NCI-H1092 treated with DMSO at 0.1 percent for 48 hours (cell line): ENCODE results near the gene CLRN3.

Experiments used
- DNase-seq: peaks from one replicate; lab custom pipeline; 2025; lab: John Stamatoyannopoulos, UW

The CLRN3 gene

GRCh38 chr10:127919418-127920271 is 26.9 kb upstream of the CLRN3 start:
- DNase-seq = no peak

- DNase-seq = no peak
These were observed 25.8 kb upstream of the CLRN3 start for GRCh38 chr10:127918572-127918971.

GRCh38 chr10:127916826-127917225 is 24.1 kb upstream of the CLRN3 start:
- no peak for DNase-seq

GRCh38 chr10:127915324-127915723 is 22.6 kb upstream of the CLRN3 start:
- no peak for DNase-seq

- no peak for DNase-seq
These were observed 20.6 kb upstream of the CLRN3 start for GRCh38 chr10:127913368-127913759.

GRCh38 chr10:127912607-127913367 is 20.0 kb upstream of the CLRN3 start:
- no peak for DNase-seq

DNA sequence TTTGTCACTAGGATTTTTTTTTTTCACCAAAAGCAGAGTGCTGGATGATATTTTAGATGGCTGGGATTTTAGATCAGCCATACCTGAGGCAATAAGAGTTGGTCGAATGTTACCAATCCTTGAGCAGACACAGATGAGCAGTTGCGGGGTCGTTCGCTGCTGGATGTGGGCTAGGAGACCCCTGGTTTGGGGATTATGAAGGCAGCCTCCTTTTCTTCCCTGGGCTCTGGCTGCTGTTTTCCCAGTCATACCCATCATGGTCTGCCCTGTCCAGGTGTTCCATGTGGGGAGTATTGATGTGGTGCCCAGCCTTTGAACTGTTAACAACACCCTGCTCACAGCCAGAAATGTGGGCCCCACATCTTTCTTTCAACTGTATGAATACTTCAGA is 19.1 kb upstream of the CLRN3 start:
- no peak for DNase-seq

DNA sequence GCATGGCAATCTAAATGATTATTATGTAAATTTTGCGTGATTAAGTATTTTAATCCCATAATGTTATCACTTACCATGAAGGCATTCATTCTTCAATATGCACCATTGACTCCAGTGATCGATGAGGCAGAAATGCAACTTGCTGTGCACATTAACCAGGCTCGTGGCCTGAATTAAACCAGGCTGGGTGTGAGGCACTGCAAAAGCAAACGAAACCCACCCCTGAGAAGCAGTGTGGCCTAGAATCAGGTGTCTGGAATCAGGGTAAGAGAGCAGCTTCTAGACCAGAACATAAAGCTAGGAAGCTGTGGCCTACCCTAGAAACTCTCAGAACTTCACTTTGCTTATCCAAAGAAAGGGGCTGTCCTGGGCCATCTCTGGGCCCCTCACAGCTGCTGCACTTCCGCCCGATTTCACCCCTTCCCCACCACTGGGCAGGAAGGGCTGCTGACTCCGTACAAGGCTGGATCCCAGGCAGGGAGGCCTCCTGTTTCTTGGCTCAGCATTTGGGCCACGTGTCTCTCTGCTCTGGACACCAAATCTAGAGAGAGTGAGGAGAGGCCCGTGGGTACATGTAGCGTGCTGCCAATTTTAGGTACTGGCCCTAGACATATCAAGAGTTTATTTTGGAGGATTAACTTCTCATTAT is 18.6 kb upstream of the CLRN3 start:
- no peak for DNase-seq

- no peak for DNase-seq
These were observed 17.7 kb upstream of the CLRN3 start for GRCh38 chr10:127910464-127910770.

DNA sequence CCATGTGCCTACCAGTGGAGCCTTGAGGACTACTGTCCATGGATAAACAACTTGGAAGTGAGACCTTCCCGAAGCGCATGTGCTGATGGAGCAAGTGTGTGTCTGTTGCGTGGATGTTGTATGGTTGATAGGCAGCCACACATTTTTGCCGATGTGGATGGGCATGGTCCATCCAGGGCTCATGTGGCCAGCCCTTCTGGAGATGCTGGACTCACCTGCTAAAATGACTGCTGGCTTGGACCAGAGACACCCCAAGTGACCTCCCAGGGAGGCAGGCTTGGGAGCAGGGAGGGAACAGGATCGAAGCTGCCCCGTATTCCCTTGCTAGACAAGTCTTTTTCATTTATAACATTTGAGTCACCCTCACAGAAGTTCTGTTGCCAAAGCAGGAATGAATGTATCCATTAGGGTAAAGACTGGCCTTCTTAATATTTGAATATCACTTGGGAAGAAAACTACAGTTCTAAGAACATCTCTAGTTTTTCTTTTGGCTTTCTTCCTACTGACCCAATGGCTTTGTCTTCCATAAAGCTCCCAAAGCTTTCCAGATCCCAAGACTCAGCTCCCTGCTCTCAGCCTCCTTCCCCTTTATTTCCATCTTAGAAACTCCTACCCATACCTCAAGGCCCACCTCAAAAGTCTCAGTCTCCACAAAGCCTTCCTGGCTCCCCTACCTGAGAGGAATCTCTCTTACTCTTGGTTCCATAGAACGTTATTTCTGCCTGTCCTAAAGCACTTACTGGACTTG is 17.1 kb upstream of the CLRN3 start:
- no peak for DNase-seq

- no peak for DNase-seq
These were observed 16.2 kb upstream of the CLRN3 start for GRCh38 chr10:127908959-127909267.

- no peak for DNase-seq
These were observed 15.6 kb upstream of the CLRN3 start for GRCh38 chr10:127908106-127908958.

GRCh38 chr10:127907411-127908105 is 14.8 kb upstream of the CLRN3 start:
- DNase-seq = no peak

DNA sequence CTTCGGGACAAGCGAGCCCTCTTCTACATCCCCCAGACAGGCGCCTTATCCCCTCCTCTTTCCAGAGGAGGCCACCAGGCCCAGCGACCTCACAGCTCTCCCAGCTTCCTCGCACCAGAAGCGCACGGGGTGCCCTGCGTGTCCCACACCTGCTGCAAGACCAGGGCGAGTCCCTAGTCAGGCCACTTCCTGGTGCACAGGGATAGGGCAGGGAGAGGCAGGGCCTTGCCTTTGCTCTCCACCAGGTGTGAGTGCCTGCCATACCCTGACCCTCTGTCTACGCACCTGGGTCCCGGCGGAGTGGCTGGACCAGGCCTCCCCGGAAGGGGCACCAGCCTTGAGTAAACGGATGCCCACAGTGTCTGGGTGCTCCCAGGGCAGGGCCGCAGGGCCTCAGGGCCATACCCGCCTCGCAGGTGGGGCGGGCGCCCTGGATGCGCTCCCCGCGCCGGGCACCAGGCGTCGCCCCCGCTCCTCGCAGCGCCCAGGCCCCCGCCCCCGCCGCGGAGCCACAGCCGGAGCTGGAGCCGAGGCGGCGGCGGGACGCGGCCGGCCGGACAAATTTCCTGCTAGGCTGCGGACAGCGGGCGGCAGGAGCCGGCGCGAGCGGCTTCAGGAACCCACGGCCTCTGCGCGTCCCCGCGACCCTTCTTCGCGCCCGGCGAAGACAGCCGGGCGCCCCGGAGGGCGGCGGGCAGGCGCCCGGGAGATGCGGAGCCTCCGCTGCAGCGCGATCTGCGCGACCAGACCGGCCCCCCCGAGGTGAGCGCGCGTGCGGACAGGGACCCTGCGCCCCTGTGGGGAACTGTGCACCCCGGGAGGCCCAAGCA is 14.0 kb upstream of the CLRN3 start, which contains the start of gene PTPRE:
Gene PTPRE (plus strand): TSS at position 556 of the 830 bp plus-strand sequence. CDS start 133,779 bp downstream, outside the sequence.
- DNase-seq = peak; percentile 2

GRCh38 chr10:127905848-127906261 is 13.1 kb upstream of the CLRN3 start:
- DNase-seq = no peak

DNA sequence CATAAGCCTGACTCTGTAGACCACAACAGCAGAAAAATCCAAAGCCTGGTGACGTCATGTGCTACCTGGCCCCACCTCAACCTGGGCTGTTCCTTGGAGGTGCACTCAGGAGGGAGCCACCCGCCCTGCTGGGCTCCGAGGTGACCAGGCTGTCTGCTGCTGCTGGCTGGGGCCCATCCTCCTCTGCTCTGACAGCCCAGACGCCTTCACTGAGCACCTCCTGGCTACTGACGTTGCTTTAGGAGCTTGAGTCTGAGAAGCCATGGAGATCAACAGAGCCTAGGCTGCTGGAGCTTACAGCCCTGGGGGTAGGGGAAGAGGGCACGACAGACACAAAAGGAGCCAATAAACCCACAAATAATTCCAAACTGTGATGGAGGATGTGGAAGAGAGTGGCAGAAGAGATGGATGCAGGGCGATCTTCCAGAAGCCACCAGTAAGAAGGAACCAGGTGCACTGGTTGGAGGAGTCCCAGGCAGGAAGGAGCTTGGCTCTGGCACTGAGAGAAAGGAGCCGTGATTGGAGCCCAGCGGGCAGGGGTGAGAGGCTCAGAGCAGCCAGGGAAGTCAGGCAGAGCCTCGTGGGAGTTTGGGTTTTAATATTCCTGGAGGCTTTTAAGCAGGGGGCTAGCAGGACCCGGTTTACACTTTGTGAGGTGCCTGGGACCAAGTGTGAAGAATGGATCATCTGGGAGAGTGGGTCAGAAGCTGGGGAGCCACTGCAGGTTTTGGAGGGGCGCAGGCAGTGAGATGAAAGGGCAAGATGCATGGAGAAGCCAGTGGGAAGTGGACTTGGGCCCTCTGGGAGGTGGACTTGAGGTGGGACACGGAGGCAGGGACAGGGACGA is 12.5 kb upstream of the CLRN3 start:
- DNase-seq = no peak

- no peak for DNase-seq
These were observed 11.7 kb upstream of the CLRN3 start for GRCh38 chr10:127904311-127905000.

- DNase-seq = no peak
These were observed 11.0 kb upstream of the CLRN3 start for GRCh38 chr10:127903789-127904188.
